Naive B cell (primary cell): ENCODE measurements around the gene TRABD2A. TPM values are rescaled to one million over a fixed set of nuclear protein-coding genes. Genes with fewer than 3 reads are reported as not detected.
"Not testable (repeated sequence)": the region's sequence is repeated elsewhere in the genome, so short reads cannot be mapped to it uniquely, and the experiment has no call there.

Experiments
- ATAC-seq, 2 donors: fragments of 150-1000 bp; cut with Tn5 transposase; 2 replicates each; pipeline ENCODE4 v1.10.0; 2021; ENCODE audit warnings: low read depth in 2 of 2, mild to moderate bottlenecking in 2 of 2, moderate library complexity in 2 of 2
- DNase-seq: peaks from one replicate; pipeline ENCODE4 v3.0.0; 2022
- H3K27ac Mint-ChIP-seq, 6 donors: one replicate each; pipeline ENCODE4 v1.8.0; 2020 to 2022; ENCODE audit warnings: mild to moderate bottlenecking in 6 of 6, mixed read lengths in 6 of 6, moderate library complexity in 5 of 6, inconsistent platforms in 2 of 6
- H3K27me3 Mint-ChIP-seq, 3 donors: one replicate each; pipeline ENCODE4 v1.8.0; 2021 to 2022; ENCODE audit warnings: mixed read lengths in 3 of 3, mild to moderate bottlenecking in 1 of 3
- H3K36me3 Mint-ChIP-seq, 2 donors: one replicate each; pipeline ENCODE4 v1.8.0; 2020 to 2022; ENCODE audit warnings: mixed read lengths in 2 of 2, inconsistent platforms in 1 of 2, mild to moderate bottlenecking in 1 of 2
- H3K4me1 Mint-ChIP-seq, 3 donors: one replicate each; pipeline ENCODE4 v1.8.0; 2020 to 2022; ENCODE audit warnings: mixed read lengths in 3 of 3, inconsistent platforms in 1 of 3, mild to moderate bottlenecking in 1 of 3, moderate library complexity in 1 of 3
- H3K4me3 Mint-ChIP-seq, 8 donors: one replicate each; pipeline ENCODE4 v1.8.0; 2020 to 2022; ENCODE audit warnings: mild to moderate bottlenecking in 8 of 8, mixed read lengths in 8 of 8, moderate library complexity in 8 of 8, inconsistent platforms in 2 of 8
- H3K9me3 Mint-ChIP-seq, 7 donors: one replicate each; pipeline ENCODE4 v1.8.0; 2020 to 2022; ENCODE audit warnings: mixed read lengths in 7 of 7, mild to moderate bottlenecking in 5 of 7, inconsistent platforms in 2 of 7, moderate library complexity in 1 of 7
- polyA plus RNA-seq, 6 donors: library from polyadenylated mRNA; unstranded; fragments of 300-500 nt; fragmentation: Illumina TruSeq; gene quantifications; one replicate each; pipeline ENCODE4 v1.2.3, GENCODE V29; 2021; ENCODE audit warnings: low read depth in 6 of 6

The TRABD2A gene
- polyA plus RNA-seq, 6 donors from 2014 or later = 6.5 to 12.3 (median 9.4) TPM

- H3K9me3 Mint-ChIP-seq, ATAC-seq, H3K36me3 Mint-ChIP-seq, DNase-seq, H3K4me3 Mint-ChIP-seq, H3K27ac Mint-ChIP-seq, H3K27me3 Mint-ChIP-seq: not testable (repeated sequence)
- peaks cover 12 to 27% (median 12%) of the 10 kb centered on the region in 3 donors for H3K4me1 Mint-ChIP-seq
These were observed 8.2 kb downstream of the TRABD2A start for GRCh38 chr2:84872691-84873090.

DNA sequence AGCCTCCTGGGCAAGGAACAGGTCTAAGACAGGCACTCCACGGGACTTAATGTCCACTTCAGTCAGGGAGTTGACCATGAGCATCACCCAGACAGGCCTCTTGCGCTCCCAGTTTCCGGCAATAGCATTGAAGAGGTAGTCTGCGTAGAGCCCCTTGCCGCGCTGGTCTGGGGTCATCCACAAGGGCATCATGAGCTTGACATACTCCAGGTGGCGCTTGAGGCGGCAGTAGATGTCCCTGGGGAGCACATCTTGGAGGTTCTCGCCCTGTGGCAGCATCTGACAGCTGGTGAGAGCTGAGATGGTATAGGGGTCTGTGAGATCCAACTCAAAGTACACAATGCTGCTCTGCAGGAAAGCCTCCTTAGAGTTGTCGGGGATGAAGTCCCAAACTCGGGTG is 10.6 kb downstream of the TRABD2A start:
- Mint-ChIP-seq H3K27ac (no peak overlapping the region), H3K4me1 (peaks cover 7 to 16% (median 11%) of the 10 kb centered on the region in 3 donors), H3K36me3 (peaks cover 0 to 5% of the 10 kb centered on the region in 2 donors), H3K9me3 (no peaks in the 10 kb centered on the region), H3K27me3 (no peaks in the 10 kb centered on the region), H3K4me3 (no peak overlapping the region)
- peak; percentile 47 to 58 for ATAC-seq
- DNase-seq = peak; percentile 21

DNA sequence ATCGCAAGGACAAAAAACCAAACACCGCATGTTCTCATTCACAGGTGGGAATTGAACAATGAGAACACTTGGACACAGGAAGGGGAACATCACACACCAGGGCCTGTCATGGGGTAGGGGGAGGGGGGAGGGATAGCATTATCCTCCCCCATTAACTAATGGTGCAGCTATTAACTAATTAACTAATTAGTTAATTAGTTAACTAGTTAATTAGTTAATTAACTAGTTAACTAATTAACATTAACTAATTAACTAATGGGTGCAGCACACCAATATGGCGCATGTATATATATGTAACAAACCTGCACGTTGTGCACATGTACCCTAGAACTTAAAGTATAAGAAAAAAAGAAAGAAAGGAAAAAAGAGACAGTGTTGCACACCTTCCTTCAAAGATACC is 12.6 kb downstream of the TRABD2A start:
- H3K27ac Mint-ChIP-seq, H3K4me3 Mint-ChIP-seq, H3K27me3 Mint-ChIP-seq, H3K36me3 Mint-ChIP-seq, H3K9me3 Mint-ChIP-seq, ATAC-seq, DNase-seq: not testable (repeated sequence)
- H3K4me1 Mint-ChIP-seq = peaks cover 4 to 22% (median 15%) of the 10 kb centered on the region in 3 donors

GRCh38 chr2:84866122-84866521 is 14.8 kb downstream of the TRABD2A start:
- no peak for ATAC-seq
- Mint-ChIP-seq H3K4me1 (peaks cover 4 to 27% (median 15%) of the 10 kb centered on the region in 3 donors), H3K9me3 (no peaks in the 10 kb centered on the region), H3K27ac (no peak overlapping the region), H3K36me3 (no peaks in the 10 kb centered on the region), H3K27me3 (no peaks in the 10 kb centered on the region), H3K4me3 (no peak overlapping the region)
- no peak for DNase-seq

- DNase-seq (peak; percentile 18), ATAC-seq (peak in 1 of 2 donors; percentile 55)
- no peak overlapping the region for H3K27ac Mint-ChIP-seq
- no peak overlapping the region for H3K4me3 Mint-ChIP-seq
- H3K36me3 Mint-ChIP-seq = no peaks in the 10 kb centered on the region
- H3K9me3 Mint-ChIP-seq = no peaks in the 10 kb centered on the region
- peaks cover 0 to 23% (median 10%) of the 10 kb centered on the region in 3 donors for H3K4me1 Mint-ChIP-seq
- H3K27me3 Mint-ChIP-seq = no peaks in the 10 kb centered on the region
These were observed 15.6 kb downstream of the TRABD2A start for GRCh38 chr2:84865181-84865783.

DNA sequence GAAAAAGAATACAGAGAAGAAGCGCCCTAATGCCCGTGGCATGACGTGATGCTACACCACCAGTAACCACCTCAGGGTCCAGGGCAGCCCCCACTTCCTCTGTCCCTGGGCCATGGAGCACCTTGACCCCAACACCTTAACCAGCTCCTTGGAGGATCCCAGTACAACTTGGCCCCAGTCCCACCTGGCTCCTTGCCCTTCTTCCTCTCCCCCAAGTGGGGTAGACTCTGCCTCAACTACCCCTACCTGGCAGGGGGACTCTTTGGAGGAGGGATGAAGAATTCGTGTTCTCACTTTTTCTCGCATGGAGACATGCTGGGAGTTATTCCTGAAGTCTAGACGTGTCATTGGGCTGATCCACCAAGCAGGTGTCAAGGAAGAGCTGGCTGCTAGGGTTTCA is 18.9 kb downstream of the TRABD2A start:
- Mint-ChIP-seq H3K9me3 (no peaks in the 10 kb centered on the region), H3K27me3 (no peaks in the 10 kb centered on the region), H3K36me3 (no peaks in the 10 kb centered on the region), H3K4me1 (peaks cover 18 to 46% (median 26%) of the 10 kb centered on the region in 3 donors), H3K4me3 (no peak overlapping the region), H3K27ac (peak overlapping the region in 3 of 6 donors; percentile 52 to 76 (median 53))
- ATAC-seq = no peak
- DNase-seq = no peak

DNA sequence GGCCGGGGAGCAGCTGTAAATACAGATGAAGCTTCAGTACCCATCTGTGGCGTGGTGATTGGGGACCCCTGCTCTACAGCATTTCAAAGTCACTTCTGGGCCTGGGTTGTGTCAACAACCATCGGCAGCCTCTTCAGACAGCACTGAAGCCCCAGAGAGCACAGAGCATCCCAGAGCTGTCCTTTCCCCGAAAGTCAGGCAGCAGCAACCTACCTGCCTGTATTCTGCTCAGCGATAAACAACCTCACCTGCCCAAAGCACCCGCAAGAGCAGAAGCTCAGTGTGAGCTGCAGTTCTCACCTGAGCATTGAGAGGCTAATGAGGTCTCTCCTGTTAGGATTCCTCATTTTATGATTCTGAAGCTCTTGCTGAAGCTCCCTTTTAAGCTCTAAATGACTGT is 19.3 kb downstream of the TRABD2A start:
- ATAC-seq = no peak
- no peak for DNase-seq
- Mint-ChIP-seq H3K9me3 (peaks cover 0 to 3% (median 0%) of the 10 kb centered on the region in 7 donors), H3K27me3 (no peaks in the 10 kb centered on the region), H3K4me1 (peaks cover 23 to 51% (median 31%) of the 10 kb centered on the region in 3 donors), H3K27ac (peak overlapping the region in 2 of 6 donors; percentile 76), H3K36me3 (peaks cover 4% of the 10 kb centered on the region in 2 donors), H3K4me3 (no peak overlapping the region)

- Mint-ChIP-seq H3K27ac (peak overlapping the region in 4 of 6 donors; percentile 16 to 85 (median 50)), H3K4me1 (peaks cover 31 to 45% (median 44%) of the 10 kb centered on the region in 3 donors), H3K4me3 (no peak overlapping the region), H3K36me3 (peaks cover 5 to 18% of the 10 kb centered on the region in 2 donors), H3K27me3 (no peaks in the 10 kb centered on the region), H3K9me3 (peaks cover 0 to 4% (median 2%) of the 10 kb centered on the region in 7 donors)
- ATAC-seq (no peak), DNase-seq (no peak)
These were observed 21.9 kb downstream of the TRABD2A start for GRCh38 chr2:84858937-84859336.

- ATAC-seq = no peak
- H3K27ac Mint-ChIP-seq = peak overlapping the region; percentile 7 to 86 (median 70)
- no peaks in the 10 kb centered on the region for H3K27me3 Mint-ChIP-seq
- H3K4me1 Mint-ChIP-seq = peaks cover 31 to 46% (median 45%) of the 10 kb centered on the region in 3 donors
- H3K4me3 Mint-ChIP-seq = no peak overlapping the region
- peaks cover 3 to 7% (median 6%) of the 10 kb centered on the region in 7 donors for H3K9me3 Mint-ChIP-seq
- H3K36me3 Mint-ChIP-seq = peaks cover 8 to 22% of the 10 kb centered on the region in 2 donors
- DNase-seq = no peak
These were observed 22.8 kb downstream of the TRABD2A start for GRCh38 chr2:84858123-84858522.

GRCh38 chr2:84857566-84857965 is 23.3 kb downstream of the TRABD2A start:
- Mint-ChIP-seq H3K27me3 (no peaks in the 10 kb centered on the region), H3K4me1 (peaks cover 32 to 50% (median 45%) of the 10 kb centered on the region in 3 donors), H3K4me3 (no peak overlapping the region), H3K27ac (peak overlapping the region in 5 of 6 donors; percentile 49 to 86 (median 62)), H3K36me3 (peaks cover 14 to 27% of the 10 kb centered on the region in 2 donors), H3K9me3 (peaks cover 8 to 13% (median 9%) of the 10 kb centered on the region in 7 donors)
- no peak for DNase-seq
- no peak for ATAC-seq

GRCh38 chr2:84856787-84857186 is 24.1 kb downstream of the TRABD2A start:
- Mint-ChIP-seq H3K27ac (peak overlapping the region; percentile 84 to 99 (median 93)), H3K4me1 (peaks cover 38 to 50% (median 48%) of the 10 kb centered on the region in 3 donors), H3K27me3 (no peaks in the 10 kb centered on the region), H3K36me3 (peaks cover 15 to 35% of the 10 kb centered on the region in 2 donors), H3K9me3 (peaks cover 9 to 17% (median 13%) of the 10 kb centered on the region in 7 donors), H3K4me3 (peak overlapping the region in 1 of 8 donors; percentile 70)
- ATAC-seq = peak; percentile 99 to 100
- peak; percentile 57 for DNase-seq

DNA sequence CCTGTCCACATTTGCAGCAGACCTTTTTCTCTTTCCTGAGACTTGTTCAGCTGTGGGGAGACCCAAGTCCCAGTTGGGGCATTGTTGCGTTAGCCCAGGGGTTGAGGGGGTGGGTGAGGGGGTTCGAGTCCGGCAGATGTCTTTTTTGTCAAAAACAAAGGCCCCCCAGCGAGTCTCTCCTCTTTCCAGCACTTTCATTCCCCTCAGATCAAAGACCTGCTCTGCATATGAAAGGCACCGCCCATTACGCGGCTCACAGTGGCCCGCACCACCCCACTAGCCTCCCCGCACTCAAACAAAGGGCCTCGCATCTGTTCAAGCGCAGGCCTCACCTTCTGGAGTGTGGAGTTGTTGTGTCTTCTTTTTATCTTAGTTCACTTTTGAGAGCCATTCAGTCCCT is 25.2 kb downstream of the TRABD2A start:
- Mint-ChIP-seq H3K27me3 (no peaks in the 10 kb centered on the region), H3K36me3 (peaks cover 15 to 43% of the 10 kb centered on the region in 2 donors), H3K4me3 (no peak overlapping the region), H3K9me3 (peaks cover 9 to 18% (median 13%) of the 10 kb centered on the region in 7 donors), H3K4me1 (peaks cover 42 to 50% (median 43%) of the 10 kb centered on the region in 3 donors), H3K27ac (peak overlapping the region in 3 of 6 donors; percentile 3 to 78 (median 30))
- DNase-seq (no peak), ATAC-seq (no peak)

GRCh38 chr2:84854850-84855249 is 26.0 kb downstream of the TRABD2A start:
- Mint-ChIP-seq H3K4me3 (peak overlapping the region in 1 of 8 donors; percentile 6), H3K36me3 (peaks cover 15 to 43% of the 10 kb centered on the region in 2 donors), H3K27me3 (no peaks in the 10 kb centered on the region), H3K4me1 (peaks cover 39 to 50% (median 42%) of the 10 kb centered on the region in 3 donors), H3K9me3 (peaks cover 9 to 18% (median 13%) of the 10 kb centered on the region in 7 donors), H3K27ac (peak overlapping the region in 2 of 6 donors; percentile 22 to 30)
- no peak for DNase-seq
- no peak for ATAC-seq

GRCh38 chr2:84851876-84852275 is 29.0 kb downstream of the TRABD2A start:
- Mint-ChIP-seq H3K4me3 (no peak overlapping the region), H3K4me1 (peaks cover 36 to 49% (median 39%) of the 10 kb centered on the region in 3 donors), H3K27ac (no peak overlapping the region), H3K9me3 (peaks cover 9 to 18% (median 13%) of the 10 kb centered on the region in 7 donors), H3K36me3 (peaks cover 14 to 42% of the 10 kb centered on the region in 2 donors), H3K27me3 (no peaks in the 10 kb centered on the region)
- DNase-seq = no peak
- ATAC-seq = no peak
